Skin of body (tissue), 3 donors: ENCODE measurements around the gene ATP8B4. TPM values are rescaled to one million over a fixed set of nuclear protein-coding genes. Genes with fewer than 3 reads are reported as not detected.

Source experiments
- DNase-seq: peaks from one replicate; lab custom pipeline; 2025; lab: John Stamatoyannopoulos, UW
- small RNA-seq: library from RNA; depleted of rRNA; stranded (forward); fragments of <200 nt; gene quantifications from one replicate; pipeline ENCODE3, GENCODE V24; 2014; ENCODE audit warnings: low replicate concordance
- total RNA-seq: library from RNA; depleted of rRNA; stranded (reverse); fragments of >200 nt; gene quantifications from one replicate; pipeline ENCODE4 v1.2.3, GENCODE V29; 2014

The ATP8B4 gene
- total RNA-seq, 1 donor from 2014 or later = 19.5 TPM

DNA sequence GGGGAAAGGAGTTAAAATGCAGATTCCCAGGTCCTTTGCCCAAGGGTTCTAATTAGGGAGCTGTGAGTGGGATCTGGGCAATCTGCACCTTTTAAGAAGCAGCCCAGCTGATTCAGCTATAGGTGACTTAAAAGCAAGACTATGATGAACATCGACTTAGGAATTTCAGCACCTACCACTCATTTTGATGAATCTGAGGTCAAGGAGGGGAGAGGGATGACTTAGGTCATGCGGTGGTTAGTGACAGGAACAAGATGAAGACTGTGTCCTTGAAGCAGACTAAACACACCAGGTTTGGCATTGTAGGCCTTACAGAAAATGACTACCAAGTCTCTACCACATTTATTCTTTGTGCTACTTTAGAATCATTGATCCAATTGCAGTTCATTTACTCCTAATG, 301.9 kb downstream of the ATP8B4 start:
- no peak for DNase-seq

GRCh38 chr15:49815950-49816349, 303.1 kb downstream of the ATP8B4 start:
- DNase-seq = peak; percentile 47

DNA sequence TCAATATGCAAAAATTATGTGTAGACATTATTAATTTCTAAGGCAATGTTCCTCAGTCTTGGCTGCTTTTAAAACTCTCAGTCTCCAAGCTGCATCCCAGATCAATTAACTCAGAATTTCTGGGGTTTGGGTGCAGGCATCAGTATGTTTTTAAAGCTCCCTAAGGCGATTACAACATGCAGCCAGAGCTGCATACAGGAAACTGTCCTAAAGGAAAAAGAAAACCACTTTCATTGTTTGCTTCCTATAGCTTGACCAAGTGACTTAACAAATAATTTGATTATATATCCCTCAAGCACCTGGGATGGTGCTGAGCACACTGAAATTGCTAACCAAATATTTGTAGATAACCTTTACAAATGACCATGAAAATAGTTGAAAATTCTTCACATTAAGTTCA, 303.5 kb downstream of the ATP8B4 start:
- no peak for DNase-seq

DNA sequence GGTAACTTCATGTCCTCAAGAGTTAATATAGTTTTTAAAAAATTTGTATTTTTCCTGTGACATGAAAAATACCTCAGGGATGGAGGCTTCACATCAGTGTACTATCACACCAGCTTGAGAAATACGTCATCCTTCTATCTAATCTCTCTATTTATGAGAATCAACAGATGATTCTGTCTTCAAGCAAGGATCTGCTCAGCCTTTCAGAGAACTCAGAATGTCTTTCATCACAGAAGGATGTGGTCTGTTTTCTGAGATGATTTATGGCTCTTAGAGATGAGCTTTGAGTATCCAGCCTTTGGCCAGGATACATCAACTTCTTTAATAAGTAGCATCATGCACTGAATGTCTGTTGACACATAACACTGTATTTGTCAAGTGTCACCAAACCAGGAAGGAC, 304.3 kb downstream of the ATP8B4 start:
- no peak for DNase-seq

DNA sequence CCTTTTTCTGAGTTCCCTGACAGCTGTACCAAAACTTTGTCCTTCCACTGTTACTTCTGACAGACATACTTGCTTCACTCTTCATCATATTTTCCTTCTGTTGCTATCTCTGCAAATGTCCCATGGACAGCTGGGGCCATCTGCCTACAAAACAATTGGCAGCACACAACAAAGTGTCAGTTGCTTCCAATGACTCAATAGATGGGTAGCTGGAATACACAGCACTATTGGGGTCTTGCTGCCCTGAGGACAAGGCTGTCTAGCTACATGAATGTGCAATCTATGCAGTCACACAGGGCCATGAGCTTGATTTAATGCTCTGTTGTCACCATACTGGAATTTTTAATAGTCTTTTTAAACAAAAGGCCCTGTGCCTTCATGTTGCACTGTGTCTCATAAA, 305.4 kb downstream of the ATP8B4 start:
- no peak for DNase-seq

- DNase-seq = peak; percentile 61
Measured at GRCh38 chr15:49810720-49811119, 308.3 kb downstream of the ATP8B4 start.

GRCh38 chr15:49809894-49810609, 309.0 kb downstream of the ATP8B4 start:
- no peak for DNase-seq

- DNase-seq = no peak
Measured at GRCh38 chr15:49808341-49808740, 310.7 kb downstream of the ATP8B4 start.

Small RNA genes within 50 kb of the gene (small RNA-seq; reads per million reads assigned to genes)
- 0.12 reads per million for gene RNA5SP394

Other genes starting within 250 kb of the ATP8B4 start
- 0.39 TPM for gene SLC27A2, start 63.0 kb upstream of the ATP8B4 start, total RNA-seq
- 5.7 TPM for gene HDC, start 146.5 kb upstream of the ATP8B4 start, total RNA-seq
- gene GABPB1, start 236.0 kb upstream of the ATP8B4 start, total RNA-seq = 27.4 TPM